Esophagus muscularis mucosa (tissue), 4 donors: ENCODE data around the gene SPEF1.

Experiments used
- CTCF ChIP-seq, 3 experiments: fragments of 200-600 bp in 2 of 3; fragments of 450-650 bp in 1 of 3; sonication (generic) in 2 of 3; IDR thresholded peaks; one replicate each; pipeline ENCODE4 v1.5.1; 2017 to 2019; ENCODE audit warnings: antibody characterized with exemption in 3 of 3, mild to moderate bottlenecking in 2 of 3, moderate library complexity in 1 of 3
- EP300 ChIP-seq: sonication (generic); formaldehyde crosslinking; IDR thresholded peaks from one replicate; pipeline ENCODE4 v1.6.1; 2017; ENCODE audit warnings: antibody characterized with exemption
- POLR2A ChIP-seq: fragments of 450-650 bp; IDR thresholded peaks from one replicate; pipeline ENCODE4 v1.6.1; 2017; ENCODE audit warnings: antibody characterized with exemption, moderate library complexity, mild to moderate bottlenecking, low read depth

DNA sequence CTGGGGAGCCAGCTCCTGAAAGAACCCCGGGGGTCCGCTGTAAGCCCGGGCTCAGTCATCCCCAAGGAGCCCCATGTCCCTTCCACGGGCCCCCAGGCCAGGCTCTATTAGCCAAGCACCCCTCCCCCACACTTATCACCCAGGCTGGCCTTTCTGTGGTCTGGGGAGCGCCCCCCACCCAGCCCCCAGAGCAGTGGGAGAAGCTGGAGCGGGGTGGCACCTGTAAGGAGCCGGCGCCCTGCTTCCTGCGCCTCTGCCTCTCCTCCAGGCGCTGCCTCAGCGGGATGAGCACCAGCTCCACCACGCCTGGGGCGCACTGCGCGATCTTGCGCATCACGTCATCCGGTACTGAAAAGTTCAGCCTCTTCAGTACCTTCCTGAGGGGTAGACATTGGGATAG is 2.3 kb downstream of the SPEF1 start:
- TF ChIP-seq CTCF (IDR thresholded peaks at IDR 0.05) (no peak), POLR2A (no peak), EP300 (no peak)
